Neural progenitor cell (in vitro differentiated cells): ENCODE measurements around the gene BARX1.

Experiments used
- CTCF ChIP-seq: fragments of 200-600 bp; sonication (generic); IDR thresholded peaks from 2 replicates; pipeline ENCODE4 v1.5.1; 2017; ENCODE audit warnings: antibody characterized with exemption, mild to moderate bottlenecking
- EZH2 ChIP-seq: fragments of 200-600 bp; sonication (generic); IDR thresholded peaks from 2 replicates; pipeline ENCODE4 v1.6.1; 2017; ENCODE audit warnings: antibody characterized with exemption, mild to moderate bottlenecking, moderate library complexity
- EZH2phosphoT487 ChIP-seq: fragments of 200-600 bp; sonication (generic); IDR thresholded peaks from 2 replicates; pipeline ENCODE4 v1.6.1; 2017; ENCODE audit warnings: antibody characterized with exemption

- TF ChIP-seq EZH2phosphoT487 = no peak
- no peak for TF ChIP-seq EZH2
- no peak for TF ChIP-seq CTCF
Measured at GRCh38 chr9:93979721-93980120, 24.6 kb upstream of the BARX1 start.
